Motor neuron (in vitro differentiated cells): ENCODE results near the gene CFAP100. TPM values are rescaled to one million over a fixed set of nuclear protein-coding genes. Genes with fewer than 3 reads are reported as not detected.

ENCODE experiments used
- ATAC-seq, 8 experiments: fragments of 200-7000 bp; cut with Tn5 transposase; replicated peaks in 6 of 8; 2 replicates each; pipeline ENCODE4 v1.8.0; 2021; ENCODE audit warnings: mild to moderate bottlenecking in 8 of 8, moderate library complexity in 8 of 8
- H3K27ac ChIP-seq, 2 donors: fragments of 250-450 bp; sonication (Bioruptor Pico); 2 replicates each; pipeline ENCODE4 v1.9.0; 2021; ENCODE audit warnings: antibody characterized with exemption in 2 of 2, mild to moderate bottlenecking in 2 of 2, moderate library complexity in 1 of 2
- H3K4me1 ChIP-seq, 2 donors: fragments of 250-450 bp; sonication (Bioruptor Pico); replicated peaks in 1 of 2; 2 replicates each; pipeline ENCODE4 v1.6.1; 2021; ENCODE audit warnings: antibody characterized with exemption in 2 of 2, mild to moderate bottlenecking in 2 of 2, moderate library complexity in 1 of 2
- H3K4me3 ChIP-seq, 5 donors: fragments of 250-450 bp; sonication (Bioruptor Pico); 2 replicates each; pipeline ENCODE4 v1.9.0; 2021; ENCODE audit warnings: antibody characterized with exemption in 5 of 5, mild to moderate bottlenecking in 5 of 5, moderate library complexity in 4 of 5
- WGBS, 10 experiments: fragments of 450-650 bp; shearing (Covaris generic); methylation state at CpG; one replicate each; pipeline ENCODE4 v1.0.0; 2022; 5-methylcytosine and 5-hydroxymethylcytosine counted together
- in situ Hi-C, 9 experiments: fragments of 400-800 bp; cut with MboI; loops; one replicate each; pipeline ENCODE4 v1.15.0; 2021; ENCODE audit warnings: low sequenced_read_pairs in 9 of 9, low pct_unique_long_range_greater_than_20kb in 2 of 9; ENCODE audit not compliant: unreplicated experiment in 9 of 9
- total RNA-seq, 8 experiments: library from RNA; unstranded; fragments of 300-600 nt; gene quantifications; 2 replicates each; pipeline versions ENCODE4 v1.2.3 to v1.2.4, GENCODE V29; 2022

CFAP100 gene
- total RNA-seq, 8 experiments from 2014 or later = 0.22 to 5.8 (median 0.66) TPM; not detected in 4

- Histone ChIP-seq H3K27ac (no peak overlapping the region), H3K4me1 (no peaks in the 10 kb centered on the region), H3K4me3 (no peak overlapping the region)
- ATAC-seq = no peak
- WGBS, 10 experiments = 80 to 100% (median 89%) methylated on average over 1 to 4 of the region's 4 CpGs; no CpG with 5 or more reads in 5 of the 10 experiments
- in situ Hi-C loops = no loop called here
These were observed 69.4 kb downstream of the CFAP100 start for GRCh38 chr3:126464093-126464492.

GRCh38 chr3:126464494-126464893, 69.8 kb downstream of the CFAP100 start:
- H3K4me1 ChIP-seq = no peaks in the 10 kb centered on the region
- no peak for ATAC-seq
- H3K27ac ChIP-seq = no peak overlapping the region
- in situ Hi-C loops = no loop called here
- WGBS, 10 experiments = 50 to 86% (median 64%) methylated on average over 1 to 4 of the region's 4 CpGs; no CpG with 5 or more reads in 5 of the 10 experiments
- H3K4me3 ChIP-seq = no peak overlapping the region

- in situ Hi-C loops = no loop called here
- no peak for ATAC-seq
- Histone ChIP-seq H3K27ac (no peak overlapping the region), H3K4me1 (no peaks in the 10 kb centered on the region), H3K4me3 (no peak overlapping the region)
- WGBS, 10 experiments = 86 to 100% (median 100%) methylated on average over 2 to 5 of the region's 11 CpGs; no CpG with 5 or more reads in 7 of the 10 experiments
These were observed 70.3 kb downstream of the CFAP100 start for GRCh38 chr3:126464997-126465396.

GRCh38 chr3:126465928-126466544, 71.3 kb downstream of the CFAP100 start:
- in situ Hi-C loops = no loop called here
- no peak overlapping the region for H3K27ac ChIP-seq

GRCh38 chr3:126466886-126467610, 72.3 kb downstream of the CFAP100 start:
- peaks cover 5 to 8% of the 10 kb centered on the region in 2 donors for H3K4me1 ChIP-seq
- WGBS, 10 experiments = 80 to 100% (median 91%) methylated on average over 1 to 14 of the region's 19 CpGs; no CpG with 5 or more reads in 4 of the 10 experiments
- no peak overlapping the region for H3K27ac ChIP-seq
- in situ Hi-C loops = no loop called here
- ATAC-seq = no peak
- H3K4me3 ChIP-seq = no peak overlapping the region

More at GRCh38 chr3:126465928-126466544, 71.3 kb downstream of the CFAP100 start:
- WGBS, 10 experiments = 33 to 100% (median 90%) methylated on average over 1 to 12 of the region's 16 CpGs; no CpG with 5 or more reads in 1 of the 10 experiments
- Histone ChIP-seq H3K4me1 (no peaks in the 10 kb centered on the region), H3K4me3 (no peak overlapping the region)
- ATAC-seq = no peak

- H3K4me1 ChIP-seq = peaks cover 10 to 14% of the 10 kb centered on the region in 2 donors
- ATAC-seq = no peak
- in situ Hi-C loops = no loop called here
- H3K27ac ChIP-seq = no peak overlapping the region
- no peak overlapping the region for H3K4me3 ChIP-seq
- WGBS, 10 experiments = 65 to 100% (median 100%) methylated on average over 1 to 5 of the region's 8 CpGs; no CpG with 5 or more reads in 5 of the 10 experiments
These were observed 72.9 kb downstream of the CFAP100 start for GRCh38 chr3:126467611-126467955.

- WGBS, 10 experiments = 70 to 100% (median 90%) methylated on average over 2 to 10 of the region's 13 CpGs; no CpG with 5 or more reads in 3 of the 10 experiments
- in situ Hi-C loops = no loop called here
- no peak overlapping the region for H3K27ac ChIP-seq
- H3K4me3 ChIP-seq = no peak overlapping the region
- H3K4me1 ChIP-seq = peaks cover 17 to 21% of the 10 kb centered on the region in 2 donors
- peak in 1 of 8 experiments; percentile 12 for ATAC-seq
These were observed 73.6 kb downstream of the CFAP100 start for GRCh38 chr3:126468028-126468891.

- in situ Hi-C loops = no loop called here
- no peak overlapping the region for H3K4me3 ChIP-seq
- ATAC-seq = no peak
These were observed 74.8 kb downstream of the CFAP100 start for GRCh38 chr3:126469479-126469878.

GRCh38 chr3:126472277-126473006, 77.7 kb downstream of the CFAP100 start:
- WGBS, 10 experiments = 12 to 87% (median 61%) methylated on average over 2 to 8 of the region's 8 CpGs
- Histone ChIP-seq H3K27ac (no peak overlapping the region), H3K4me1 (peaks cover 31 to 33% of the 10 kb centered on the region in 2 donors), H3K4me3 (peak overlapping the region; percentile 11 to 99 (median 95))
- in situ Hi-C loops = no loop called here
- peak; percentile 3 to 60 (median 32) for ATAC-seq

More at GRCh38 chr3:126469479-126469878, 74.8 kb downstream of the CFAP100 start:
- WGBS, 10 experiments = 80 to 100% (median 94%) methylated on average over 1 to 5 of the region's 11 CpGs; no CpG with 5 or more reads in 5 of the 10 experiments
- H3K4me1 ChIP-seq = peaks cover 28 to 31% of the 10 kb centered on the region in 2 donors
- no peak overlapping the region for H3K27ac ChIP-seq

- no peak for ATAC-seq
- peak overlapping the region; percentile 65 to 99 (median 95) for H3K4me3 ChIP-seq
- no peak overlapping the region for H3K27ac ChIP-seq
- peaks cover 31 to 33% of the 10 kb centered on the region in 2 donors for H3K4me1 ChIP-seq
- WGBS, 10 experiments = 20 to 94% (median 77%) methylated on average over 1 to 5 of the region's 14 CpGs; no CpG with 5 or more reads in 1 of the 10 experiments
- in situ Hi-C loops = no loop called here
These were observed 78.8 kb downstream of the CFAP100 start for GRCh38 chr3:126473292-126474168.

- Histone ChIP-seq H3K4me3 (peak overlapping the region; percentile 65 to 99 (median 95)), H3K4me1 (peaks cover 31 to 33% of the 10 kb centered on the region in 2 donors), H3K27ac (peak overlapping the region; percentile 96)
- in situ Hi-C loops = no loop called here
- ATAC-seq = peak in 5 of 8 experiments; percentile 2 to 10 (median 8)
- WGBS, 10 experiments = 2 to 46% (median 18%) methylated on average over 2 to 12 of the region's 72 CpGs; no CpG with 5 or more reads in 2 of the 10 experiments
These were observed 80.0 kb downstream of the CFAP100 start for GRCh38 chr3:126474498-126475412.
